NCI-H2171 (cell line): ENCODE results near the gene GPX4.

Source experiments
- DNase-seq: peaks from one replicate; lab custom pipeline; 2025; lab: John Stamatoyannopoulos, UW

The GPX4 gene

GRCh38 chr19:1084024-1084868 is 19.5 kb upstream of the GPX4 start:
- DNase-seq = no peak

- no peak for DNase-seq
Measured at GRCh38 chr19:1085053-1085658, 18.6 kb upstream of the GPX4 start.

GRCh38 chr19:1085676-1086442 is 17.9 kb upstream of the GPX4 start:
- no peak for DNase-seq

GRCh38 chr19:1086613-1087012 is 17.2 kb upstream of the GPX4 start:
- no peak for DNase-seq

GRCh38 chr19:1087813-1088415 is 15.9 kb upstream of the GPX4 start:
- DNase-seq = no peak

GRCh38 chr19:1088416-1089010 is 15.3 kb upstream of the GPX4 start:
- no peak for DNase-seq

GRCh38 chr19:1089126-1089771 is 14.5 kb upstream of the GPX4 start:
- DNase-seq = no peak

GRCh38 chr19:1089891-1090290 is 13.9 kb upstream of the GPX4 start:
- DNase-seq = no peak

- no peak for DNase-seq
Measured at GRCh38 chr19:1090731-1091543, 12.9 kb upstream of the GPX4 start.

- DNase-seq = no peak
Measured at GRCh38 chr19:1091544-1092175, 12.1 kb upstream of the GPX4 start.

- DNase-seq = no peak
Measured at GRCh38 chr19:1093330-1093729, 10.5 kb upstream of the GPX4 start.

GRCh38 chr19:1093811-1094553 is 9.8 kb upstream of the GPX4 start:
- no peak for DNase-seq

GRCh38 chr19:1094655-1094977 is 9.2 kb upstream of the GPX4 start:
- no peak for DNase-seq

GRCh38 chr19:1094978-1095701 is 8.7 kb upstream of the GPX4 start, which contains the start of gene POLR2E:
Gene POLR2E, minus strand, starts transcription at chr19:1095375. Its CDS starts 60 bp downstream, at chr19:1095315.
- peak; percentile 97 for DNase-seq

- DNase-seq = no peak
Measured at GRCh38 chr19:1097810-1098176, 6.0 kb upstream of the GPX4 start.

GRCh38 chr19:1098177-1099051 is 5.4 kb upstream of the GPX4 start:
- no peak for DNase-seq

GRCh38 chr19:1101337-1101698 is 2.5 kb upstream of the GPX4 start:
- DNase-seq = no peak
